GM12891 (cell line): ENCODE results near the gene ERICH2.

Experiments used
- POLR2A ChIP-seq: IDR thresholded peaks from 2 replicates; pipeline ENCODE4 v1.6.1; 2011; ENCODE audit warnings: low read depth, low read length, control low read depth
- POLR2AphosphoS5 ChIP-seq: IDR thresholded peaks from 2 replicates; pipeline ENCODE4 v1.6.1; 2011; ENCODE audit warnings: low read depth, low read length, control low read depth
- TAF1 ChIP-seq: IDR thresholded peaks from 2 replicates; pipeline ENCODE4 v1.6.1; 2011; ENCODE audit warnings: low read depth, low read length, control low read depth

DNA sequence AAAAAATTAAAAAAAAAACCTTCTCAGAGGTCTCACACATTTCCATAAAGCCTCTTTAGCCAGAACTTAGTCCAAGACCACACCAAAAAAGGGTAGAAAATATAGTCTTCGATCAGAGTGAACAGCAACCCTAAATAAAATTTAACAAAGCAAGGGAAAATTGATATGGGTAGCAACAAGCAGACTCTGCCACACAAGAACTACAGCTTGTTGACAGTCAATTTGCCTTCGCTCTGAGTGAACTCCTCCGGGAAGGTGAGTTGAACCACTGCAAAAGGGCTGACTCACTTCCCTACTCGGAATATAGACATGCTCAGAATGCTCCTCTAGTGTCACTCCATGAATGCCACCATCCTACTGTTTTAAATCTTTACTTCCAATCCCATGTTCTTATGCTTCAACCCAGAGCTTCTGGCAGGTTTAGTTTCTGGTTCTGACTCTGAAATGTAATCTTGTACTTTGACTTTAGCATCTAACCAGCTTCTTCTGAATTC is 70.6 kb downstream of the ERICH2 start:
- TF ChIP-seq POLR2A (no peak), POLR2AphosphoS5 (no peak), TAF1 (no peak)
